Occipital lobe (tissue), 2 donors: ENCODE results near the gene ANKRD36C. TPM values are rescaled to one million over a fixed set of nuclear protein-coding genes. Genes with fewer than 3 reads are reported as not detected.
"Not testable (repeated sequence)": the region's sequence is repeated elsewhere in the genome, so short reads cannot be mapped to it uniquely, and the experiment has no call there.

ENCODE experiments used
- DNase-seq: peaks from one replicate; lab custom pipeline; 2025; lab: John Stamatoyannopoulos, UW
- total RNA-seq: library from RNA; depleted of rRNA; stranded (reverse); fragments of >200 nt; gene quantifications from one replicate; pipeline ENCODE4 v1.2.3, GENCODE V29; 2014

ANKRD36C gene
- total RNA-seq = 347 TPM

DNA sequence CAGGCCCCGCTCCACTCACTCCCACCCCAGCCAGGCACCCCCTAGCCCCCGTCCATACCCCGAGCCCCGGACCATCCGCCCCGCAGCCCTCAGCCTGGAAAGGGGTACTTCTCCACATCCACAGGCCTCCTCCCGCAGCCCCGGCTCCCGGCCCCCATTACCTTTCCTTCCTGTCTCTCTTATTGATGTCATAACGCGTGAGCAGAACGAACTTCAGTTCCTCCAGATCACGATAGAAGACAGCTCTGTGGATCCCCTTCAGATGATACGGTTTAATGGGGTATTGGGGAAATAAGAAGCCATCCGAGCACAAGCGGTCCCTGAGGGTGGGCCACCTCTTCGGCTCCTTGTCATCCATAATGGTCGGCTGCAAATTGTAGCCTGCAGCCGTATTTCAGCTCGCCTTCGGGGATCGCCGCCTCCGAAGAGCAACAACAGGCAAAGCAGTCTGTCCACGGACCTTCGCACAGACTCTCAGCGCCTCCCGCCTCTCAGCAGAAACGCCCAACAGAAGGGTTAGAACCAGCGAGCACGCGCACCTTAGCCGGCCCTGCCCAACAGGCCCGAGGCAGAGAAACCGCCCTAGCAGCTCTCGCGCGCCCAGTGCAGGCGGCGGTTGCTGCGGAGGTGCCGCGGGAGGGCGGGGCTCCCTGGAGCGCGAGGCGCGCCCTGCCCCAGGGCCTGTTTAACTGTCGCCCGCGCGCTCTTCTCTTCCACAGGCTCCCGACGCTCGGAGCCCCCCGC lies at the start of gene ANKRD36C:
Gene ANKRD36C (minus strand): TSS at position 474 of the 744 bp plus-strand sequence. CDS start 116 bp downstream, at position 358.
- DNase-seq = not testable (repeated sequence)

- DNase-seq = not testable (repeated sequence)
These were observed 43.9 kb upstream of the ANKRD36C start for GRCh38 chr2:96035554-96035953.

DNA sequence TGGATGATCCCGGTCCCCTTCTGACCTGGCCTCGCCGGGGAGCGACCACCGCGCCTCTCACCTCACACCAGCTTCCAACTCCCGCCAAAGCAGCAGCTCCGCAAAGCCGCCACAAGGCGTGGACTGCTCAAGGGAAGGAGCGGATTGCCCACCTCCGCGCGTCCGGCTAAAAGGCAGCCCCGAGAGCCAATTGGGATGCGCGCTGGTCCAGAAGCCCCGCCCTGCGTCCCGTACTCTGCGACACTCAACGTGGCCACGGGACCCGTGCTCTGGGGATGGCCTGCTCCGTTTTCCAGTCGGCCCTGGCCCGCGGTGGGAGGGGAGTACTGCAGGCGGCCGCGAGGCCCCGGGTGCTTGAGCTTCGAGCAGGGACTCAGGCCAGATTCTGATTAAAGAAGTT lies 43.2 kb upstream of the ANKRD36C start, which contains the start of gene GPAT2:
Gene GPAT2 (minus strand): TSS at position 125 of the 400 bp plus-strand sequence. CDS start 2,557 bp downstream, outside the sequence.
- not testable (repeated sequence) for DNase-seq

GRCh38 chr2:96033997-96034396 lies 42.4 kb upstream of the ANKRD36C start:
- DNase-seq = not testable (repeated sequence)

DNA sequence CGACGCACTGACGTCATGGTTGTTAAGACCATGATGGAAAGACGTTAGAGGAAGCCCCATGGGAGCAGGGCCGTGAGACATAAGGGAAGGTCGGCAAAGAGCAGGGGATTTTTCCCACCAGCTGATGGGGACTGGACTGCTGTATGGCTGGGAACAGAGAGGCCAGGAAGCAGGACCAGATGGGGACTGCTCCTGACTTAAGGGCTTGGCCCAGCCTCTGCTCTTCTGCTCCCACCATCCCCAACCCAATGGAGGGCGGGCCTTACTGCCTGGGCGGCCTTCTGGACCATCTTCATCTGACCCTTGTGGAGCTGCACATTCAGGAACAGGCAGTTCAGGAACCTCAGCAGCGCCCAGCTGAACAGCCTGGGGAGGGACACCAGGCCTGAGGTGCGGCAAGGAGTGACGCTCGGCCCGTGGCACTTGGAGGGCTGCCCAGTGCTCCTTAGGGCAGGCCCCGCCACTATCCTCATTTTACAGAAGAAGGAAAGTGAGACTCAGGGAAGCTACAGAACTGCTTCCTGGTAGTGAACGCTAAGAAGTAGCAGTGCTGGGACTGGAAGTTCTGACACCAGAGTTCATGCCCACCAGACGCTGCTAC lies 36.2 kb upstream of the ANKRD36C start:
- DNase-seq = not testable (repeated sequence)

DNA sequence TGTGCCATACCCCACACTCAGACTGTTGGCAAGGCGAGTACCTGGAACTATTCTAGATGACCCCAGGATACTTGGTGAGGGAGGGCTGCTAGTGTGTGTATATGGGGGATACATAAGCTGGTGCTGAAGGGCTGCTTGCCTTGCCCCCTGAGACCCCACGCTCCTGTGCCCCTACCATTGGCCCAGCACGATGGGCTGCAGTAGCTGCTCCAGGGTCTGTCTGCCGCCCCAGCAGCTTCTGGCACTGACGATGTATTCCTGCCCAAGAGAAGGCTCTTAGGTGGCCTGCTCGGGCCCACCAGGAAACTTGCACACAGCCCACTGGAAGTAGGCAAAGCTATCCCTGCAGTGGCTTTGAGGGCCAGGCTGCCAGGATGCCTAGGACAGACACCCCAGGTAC lies 34.1 kb upstream of the ANKRD36C start:
- not testable (repeated sequence) for DNase-seq

DNA sequence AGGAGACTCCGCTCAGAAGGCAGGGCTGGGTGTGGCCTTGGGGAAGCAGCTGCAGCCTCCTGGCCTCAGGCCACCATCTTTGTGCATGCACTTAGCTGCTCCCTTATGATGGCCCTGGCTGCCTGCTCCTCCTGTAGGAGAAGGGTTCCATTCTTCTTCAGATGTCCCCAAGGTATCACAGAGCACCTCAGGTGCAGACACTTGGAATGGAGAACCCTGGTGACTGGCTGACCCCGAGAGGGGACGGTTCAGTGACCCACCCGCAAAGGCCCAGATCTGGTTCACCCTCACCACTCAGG lies 33.5 kb upstream of the ANKRD36C start:
- no peak for DNase-seq

GRCh38 chr2:96024336-96025193 lies 32.9 kb upstream of the ANKRD36C start:
- DNase-seq = no peak

DNA sequence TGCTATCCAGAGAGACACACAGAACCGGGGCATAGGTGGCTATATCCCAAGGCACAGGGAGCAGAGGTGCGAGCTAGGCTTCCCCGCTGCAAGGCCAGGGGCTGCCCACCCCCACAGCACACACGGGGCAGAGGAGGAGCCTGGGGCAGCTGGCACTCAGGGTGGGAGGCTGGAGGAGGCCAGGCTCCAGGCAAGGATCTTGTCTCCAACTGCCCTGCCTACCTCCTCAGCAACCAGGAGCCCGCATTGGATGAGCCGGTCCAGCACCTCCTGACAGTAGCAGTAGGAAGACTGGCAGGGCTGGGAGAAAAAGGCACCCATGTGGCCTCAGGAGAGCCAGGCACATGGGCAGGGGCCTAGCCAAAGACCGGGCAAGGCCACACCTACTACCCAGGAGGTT lies 32.1 kb upstream of the ANKRD36C start:
- DNase-seq = not testable (repeated sequence)

- not testable (repeated sequence) for DNase-seq
These were observed 31.2 kb upstream of the ANKRD36C start for GRCh38 chr2:96022701-96023447.

GRCh38 chr2:96022126-96022525 lies 30.5 kb upstream of the ANKRD36C start:
- DNase-seq = not testable (repeated sequence)

GRCh38 chr2:96021142-96021541 lies 29.5 kb upstream of the ANKRD36C start:
- DNase-seq = not testable (repeated sequence)

DNA sequence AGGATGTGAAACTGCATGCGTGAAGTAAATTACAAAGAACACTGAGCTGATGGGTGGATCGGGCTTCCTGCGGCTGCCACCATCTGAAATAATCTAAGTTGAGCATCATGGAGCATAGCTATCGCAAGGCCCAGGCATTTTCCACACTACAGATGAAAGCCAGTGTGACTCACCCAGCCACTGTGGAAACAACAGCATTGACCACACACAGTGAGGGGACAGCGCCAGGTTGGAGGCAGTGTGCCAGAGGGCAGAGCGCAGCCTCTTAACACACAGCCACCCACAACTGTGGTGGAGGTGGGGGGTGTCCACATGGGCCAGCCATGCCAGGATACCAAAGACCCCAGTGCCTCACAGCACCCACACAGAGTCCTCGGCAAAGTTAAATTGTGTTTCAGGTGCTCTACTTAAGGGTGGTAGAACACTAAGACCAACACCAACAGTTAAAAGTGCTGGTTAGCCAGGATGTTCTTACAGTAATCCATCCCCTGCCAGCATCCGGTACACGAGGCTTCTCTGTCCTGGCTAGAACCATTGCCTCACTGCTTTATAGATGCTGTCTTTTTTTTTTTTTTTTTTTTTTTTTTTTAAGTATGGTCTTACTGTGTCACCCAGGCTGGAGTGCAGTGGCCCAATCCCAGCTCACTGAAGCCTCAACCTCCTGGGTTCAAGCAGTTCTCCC lies 28.4 kb upstream of the ANKRD36C start:
- DNase-seq = not testable (repeated sequence)

- not testable (repeated sequence) for DNase-seq
These were observed 24.7 kb upstream of the ANKRD36C start for GRCh38 chr2:96016321-96016720.

GRCh38 chr2:96012792-96013264 lies 21.2 kb upstream of the ANKRD36C start:
- DNase-seq = not testable (repeated sequence)

GRCh38 chr2:96012086-96012791 lies 20.6 kb upstream of the ANKRD36C start:
- DNase-seq = not testable (repeated sequence)

DNA sequence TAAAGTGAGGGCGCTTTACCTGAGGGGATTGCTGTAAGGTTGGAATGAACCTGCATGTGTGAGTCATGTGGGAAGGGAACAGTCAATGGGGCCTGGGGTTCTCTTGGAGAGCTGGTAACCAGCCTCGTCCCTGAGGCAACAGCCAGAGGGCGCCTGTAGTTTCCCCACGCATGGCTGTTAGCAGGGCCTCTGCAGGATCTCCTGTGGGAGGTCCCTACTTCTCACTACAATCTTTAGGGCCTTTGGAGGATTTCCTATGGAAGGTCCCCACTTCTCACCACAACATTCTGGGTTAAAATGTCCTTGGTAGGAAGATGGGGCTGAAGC lies 19.5 kb upstream of the ANKRD36C start:
- DNase-seq = not testable (repeated sequence)

- DNase-seq = not testable (repeated sequence)
These were observed 18.9 kb upstream of the ANKRD36C start for GRCh38 chr2:96010320-96011128.

DNA sequence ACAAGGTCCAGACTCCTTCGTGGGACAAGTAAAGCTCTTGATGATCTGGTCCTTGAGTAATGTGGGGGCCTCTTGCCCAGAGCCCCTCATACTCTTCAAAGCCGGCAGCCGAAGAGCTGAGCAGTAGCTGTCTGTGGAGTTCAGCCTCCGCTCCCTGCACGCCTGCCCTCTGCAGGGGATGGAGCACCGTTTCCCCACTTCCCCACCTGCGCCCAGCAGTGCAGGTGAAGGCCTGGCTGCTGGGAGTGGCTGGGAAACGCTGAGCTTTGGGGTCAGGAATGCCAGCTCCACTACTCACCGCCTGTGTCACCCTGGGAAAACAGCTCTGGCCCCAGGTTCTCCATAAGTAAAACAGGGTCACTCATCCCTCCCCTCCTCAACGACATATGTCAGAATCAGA lies 18.2 kb upstream of the ANKRD36C start:
- not testable (repeated sequence) for DNase-seq
